ENCODE results near the gene SBNO1.
"Not testable (repeated sequence)": the region's sequence is repeated elsewhere in the genome, so short reads cannot be mapped to it uniquely, and the experiment has no call there.

SBNO1 gene

GRCh38 chr12:123388951-123389559 is 24.4 kb upstream of the SBNO1 start:
- no peak for DNase-seq (ENCODE audit: low read depth)

GRCh38 chr12:123388177-123388950 is 23.7 kb upstream of the SBNO1 start:
- DNase-seq (ENCODE audit: low read depth) = peak; percentile 68

- DNase-seq (ENCODE audit: low read depth) = no peak
These were observed 23.0 kb upstream of the SBNO1 start for GRCh38 chr12:123387508-123388176.

GRCh38 chr12:123385536-123385935 is 20.9 kb upstream of the SBNO1 start:
- DNase-seq (ENCODE audit: low read depth) = not testable (repeated sequence)

GRCh38 chr12:123384994-123385376 is 20.3 kb upstream of the SBNO1 start:
- no peak for DNase-seq (ENCODE audit: low read depth)

GRCh38 chr12:123384318-123384993 is 19.8 kb upstream of the SBNO1 start:
- DNase-seq (ENCODE audit: low read depth) = no peak

GRCh38 chr12:123382684-123383083 is 18.0 kb upstream of the SBNO1 start:
- DNase-seq (ENCODE audit: low read depth) = no peak

- DNase-seq (ENCODE audit: low read depth) = no peak
These were observed 14.7 kb upstream of the SBNO1 start for GRCh38 chr12:123379391-123379790.

GRCh38 chr12:123372415-123372814 is 7.8 kb upstream of the SBNO1 start:
- DNase-seq (ENCODE audit: low read depth) = not testable (repeated sequence)

GRCh38 chr12:123371667-123372368 is 7.2 kb upstream of the SBNO1 start:
- not testable (repeated sequence) for DNase-seq (ENCODE audit: low read depth)

GRCh38 chr12:123369229-123369628 is 4.6 kb upstream of the SBNO1 start:
- DNase-seq (ENCODE audit: low read depth) = no peak

- not testable (repeated sequence) for DNase-seq (ENCODE audit: low read depth)
These were observed 3.8 kb upstream of the SBNO1 start for GRCh38 chr12:123368431-123368830.

GRCh38 chr12:123367511-123367910 is 2.9 kb upstream of the SBNO1 start:
- no peak for DNase-seq (ENCODE audit: low read depth)

- peak; percentile 97 for DNase-seq (ENCODE audit: low read depth)
These were observed 624 bp upstream of the SBNO1 start for GRCh38 chr12:123365025-123365917.

- DNase-seq (ENCODE audit: low read depth) = no peak
These were observed 711 bp downstream of the SBNO1 start for GRCh38 chr12:123363740-123364531.

GRCh38 chr12:123363390-123363739 is 1.3 kb downstream of the SBNO1 start:
- DNase-seq (ENCODE audit: low read depth) = no peak

- DNase-seq (ENCODE audit: low read depth) = no peak
These were observed 6.6 kb downstream of the SBNO1 start for GRCh38 chr12:123358035-123358434.

GRCh38 chr12:123356159-123356670 is 8.4 kb downstream of the SBNO1 start:
- no peak for DNase-seq (ENCODE audit: low read depth)

GRCh38 chr12:123354600-123354999 is 10.0 kb downstream of the SBNO1 start:
- DNase-seq (ENCODE audit: low read depth) = no peak

GRCh38 chr12:123351349-123351748 is 13.3 kb downstream of the SBNO1 start:
- no peak for DNase-seq (ENCODE audit: low read depth)
